Measurements from ENCODE around the gene SLC28A1.

GRCh38 chr15:84865074-84865569 lies 19.3 kb upstream of the SLC28A1 start:
- TF ChIP-seq, protein P1, sequence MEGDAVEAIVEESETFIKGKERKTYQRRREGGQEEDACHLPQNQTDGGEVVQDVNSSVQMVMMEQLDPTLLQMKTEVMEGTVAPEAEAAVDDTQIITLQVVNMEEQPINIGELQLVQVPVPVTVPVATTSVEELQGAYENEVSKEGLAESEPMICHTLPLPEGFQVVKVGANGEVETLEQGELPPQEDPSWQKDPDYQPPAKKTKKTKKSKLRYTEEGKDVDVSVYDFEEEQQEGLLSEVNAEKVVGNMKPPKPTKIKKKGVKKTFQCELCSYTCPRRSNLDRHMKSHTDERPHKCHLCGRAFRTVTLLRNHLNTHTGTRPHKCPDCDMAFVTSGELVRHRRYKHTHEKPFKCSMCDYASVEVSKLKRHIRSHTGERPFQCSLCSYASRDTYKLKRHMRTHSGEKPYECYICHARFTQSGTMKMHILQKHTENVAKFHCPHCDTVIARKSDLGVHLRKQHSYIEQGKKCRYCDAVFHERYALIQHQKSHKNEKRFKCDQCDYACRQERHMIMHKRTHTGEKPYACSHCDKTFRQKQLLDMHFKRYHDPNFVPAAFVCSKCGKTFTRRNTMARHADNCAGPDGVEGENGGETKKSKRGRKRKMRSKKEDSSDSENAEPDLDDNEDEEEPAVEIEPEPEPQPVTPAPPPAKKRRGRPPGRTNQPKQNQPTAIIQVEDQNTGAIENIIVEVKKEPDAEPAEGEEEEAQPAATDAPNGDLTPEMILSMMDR (conservative IDR thresholded peaks at IDR 0.05; ENCODE audit: low read length): no peak
- no peak for TF ChIP-seq EZH2phosphoT487 (IDR thresholded peaks at IDR 0.05; ENCODE audit: borderline replicate concordance, low read depth, low read length)

Measured in OCI-LY7 (cell line).